ENCODE data around the gene ADORA1.

DNA sequence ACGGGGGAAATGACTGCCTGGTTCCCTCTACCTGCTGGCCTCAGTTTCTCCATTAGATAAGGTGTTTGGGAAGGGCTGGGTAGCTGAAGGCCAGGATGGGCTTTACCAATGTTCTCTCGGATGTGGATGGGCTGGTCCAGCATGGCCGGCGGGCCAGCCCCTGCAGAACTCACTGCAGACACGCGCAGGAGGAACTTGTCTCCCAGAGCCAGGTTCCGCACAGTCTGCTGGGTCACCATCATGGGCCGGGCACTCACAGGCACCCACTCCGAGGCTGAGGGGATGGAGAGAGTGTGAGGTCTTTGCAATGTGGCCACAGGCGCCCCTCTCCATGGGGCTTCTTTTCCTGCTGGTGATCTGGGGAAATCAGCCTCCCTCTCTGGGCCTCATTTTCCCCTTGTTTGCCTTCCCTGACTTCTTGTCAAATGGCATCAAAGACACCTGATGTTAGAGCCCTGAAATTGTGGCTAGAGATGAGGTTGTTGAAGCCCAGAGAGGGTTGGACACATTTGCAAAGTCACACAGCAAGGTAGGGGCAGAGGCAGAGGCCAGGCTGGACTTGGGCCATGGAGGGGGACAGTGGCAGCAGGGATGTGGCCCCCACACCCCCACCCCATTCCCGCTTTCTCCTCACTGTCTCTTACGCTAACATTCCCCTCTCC lies 46.9 kb downstream of the ADORA1 start:
- TF ChIP-seq POLR2AphosphoS5 (IDR thresholded peaks at IDR 0.05; ENCODE audit: borderline replicate concordance, low read depth, low read length) (no peak), EZH2 (IDR thresholded peaks at IDR 0.05) (no peak)
